Measurements from ENCODE around the gene NOTCH2. TPM values are rescaled to one million over a fixed set of nuclear protein-coding genes. Genes with fewer than 3 reads are reported as not detected.
"Not testable (repeated sequence)": the region's sequence is repeated elsewhere in the genome, so short reads cannot be mapped to it uniquely, and the experiment has no call there.

Gene NOTCH2
- total RNA-seq, 1 donor from 2014 or later = 100 TPM

DNA sequence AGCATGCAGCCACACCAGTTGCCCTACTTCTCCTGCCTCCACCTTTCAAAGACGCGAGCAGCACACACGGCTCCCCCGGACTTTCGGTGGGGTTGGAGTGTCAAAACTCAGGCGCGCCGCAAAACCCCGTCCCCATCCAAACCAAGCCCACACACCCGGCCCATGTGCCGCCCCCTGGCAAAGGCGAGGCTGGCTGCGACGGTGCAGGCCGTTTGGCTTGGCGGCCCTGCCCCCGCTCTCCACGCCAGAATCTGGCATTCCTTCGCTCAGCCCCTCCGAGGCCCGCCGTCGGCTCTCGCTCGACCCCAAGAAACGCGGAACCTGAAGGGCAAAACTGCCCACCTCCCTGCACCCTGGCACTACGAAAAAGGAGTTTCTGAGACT, 787 bp downstream of the NOTCH2 start:
- DNase-seq (ENCODE audit: low spot score) = peak; percentile 40

DNA sequence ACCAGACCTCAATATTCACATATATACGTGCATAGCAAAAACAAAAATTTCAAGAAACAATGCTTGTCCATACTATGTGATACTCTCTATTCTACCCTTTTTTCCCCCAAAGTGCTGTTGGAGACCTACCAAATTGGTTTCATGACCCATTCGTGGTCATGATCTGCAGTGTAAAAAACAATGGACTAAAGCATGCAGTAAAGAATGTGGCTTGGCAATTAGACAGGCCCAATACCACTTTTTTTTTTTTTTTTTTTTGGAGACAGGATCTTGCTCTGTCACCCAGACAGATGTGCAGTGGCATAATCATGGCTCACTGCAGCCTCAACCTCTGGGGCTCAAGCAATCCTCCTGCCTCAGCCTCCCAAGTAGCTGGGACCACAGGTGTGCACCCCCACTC, 21.3 kb downstream of the NOTCH2 start:
- DNase-seq (ENCODE audit: low spot score) = not testable (repeated sequence)

DNA sequence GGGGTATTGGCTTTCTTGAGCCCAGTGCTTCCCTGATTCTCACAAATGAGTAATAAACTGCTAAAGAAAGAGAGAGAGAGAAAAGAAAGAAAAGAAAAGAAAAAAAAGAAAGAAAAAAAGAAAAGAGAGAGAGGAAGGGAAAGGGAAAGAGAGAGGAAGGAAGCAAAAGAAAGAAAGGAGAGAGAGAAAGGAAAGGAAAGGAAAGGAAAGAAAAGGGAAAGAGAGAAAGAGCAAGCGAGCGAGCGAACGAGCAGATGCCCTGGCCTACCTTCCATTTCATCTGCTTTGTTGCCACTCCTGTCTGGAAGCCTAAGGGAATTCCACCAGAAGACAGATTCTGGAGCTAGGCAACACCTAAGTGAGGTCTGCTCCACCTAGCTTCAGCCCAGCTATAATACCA, 27.7 kb downstream of the NOTCH2 start:
- not testable (repeated sequence) for DNase-seq (ENCODE audit: low spot score)

DNA sequence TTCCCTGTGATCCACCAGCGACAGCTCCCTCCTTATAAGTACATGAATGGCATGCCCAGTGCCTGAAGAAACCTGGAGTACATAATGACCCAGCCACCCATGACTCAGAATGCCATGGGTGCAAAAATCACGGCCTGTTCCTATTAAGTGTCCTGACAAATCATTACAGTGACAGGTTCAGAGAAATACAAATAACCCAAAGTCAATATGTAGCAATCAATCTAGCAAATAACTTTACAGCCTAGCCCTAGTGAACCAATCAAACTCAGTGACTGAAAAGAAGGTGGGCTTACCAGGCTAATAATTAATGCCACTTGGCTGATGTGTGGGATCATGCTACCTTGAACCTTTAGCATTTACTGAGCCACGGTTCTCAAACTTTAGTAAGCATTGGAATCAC, 37.2 kb downstream of the NOTCH2 start:
- DNase-seq (ENCODE audit: low spot score) = not testable (repeated sequence)

DNA sequence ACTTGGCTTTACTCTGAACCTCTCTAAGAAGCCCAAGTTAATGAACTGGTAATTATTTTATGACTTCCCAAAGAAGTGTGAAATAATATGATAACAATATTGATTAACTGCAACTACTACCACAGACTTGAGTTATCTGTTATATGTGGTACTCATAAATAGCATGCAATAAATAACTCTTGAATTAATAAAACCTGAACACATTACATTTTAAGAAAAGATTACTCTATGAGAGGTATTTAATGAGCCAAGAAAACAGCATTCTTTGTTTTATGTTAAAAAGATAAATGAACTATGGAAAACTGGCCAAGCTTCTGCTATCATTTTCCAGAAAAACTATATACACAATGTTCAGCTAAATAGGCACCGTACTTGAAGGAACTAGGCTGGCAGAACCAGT, 45.7 kb downstream of the NOTCH2 start:
- not testable (repeated sequence) for DNase-seq (ENCODE audit: low spot score)

DNA sequence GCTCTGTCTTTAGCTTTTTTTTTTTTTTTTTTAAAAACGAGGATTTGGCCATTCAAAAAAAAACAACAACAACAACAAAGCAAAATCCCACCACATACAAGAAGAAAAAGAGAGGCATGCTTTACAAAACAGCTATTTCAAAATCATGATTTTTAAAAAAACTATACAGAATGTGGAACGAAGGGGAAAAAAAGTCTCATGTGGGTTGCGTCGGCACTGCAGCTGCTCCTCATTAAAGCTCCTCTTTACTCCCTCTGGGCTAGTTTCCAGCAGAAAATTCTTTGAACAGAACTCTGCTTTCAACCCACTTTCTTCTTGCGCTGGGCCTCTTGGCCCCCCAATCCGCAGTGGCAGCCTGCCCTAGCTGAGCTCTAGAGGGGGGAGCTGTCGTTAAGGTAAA, 54.5 kb downstream of the NOTCH2 start:
- not testable (repeated sequence) for DNase-seq (ENCODE audit: low spot score)

DNA sequence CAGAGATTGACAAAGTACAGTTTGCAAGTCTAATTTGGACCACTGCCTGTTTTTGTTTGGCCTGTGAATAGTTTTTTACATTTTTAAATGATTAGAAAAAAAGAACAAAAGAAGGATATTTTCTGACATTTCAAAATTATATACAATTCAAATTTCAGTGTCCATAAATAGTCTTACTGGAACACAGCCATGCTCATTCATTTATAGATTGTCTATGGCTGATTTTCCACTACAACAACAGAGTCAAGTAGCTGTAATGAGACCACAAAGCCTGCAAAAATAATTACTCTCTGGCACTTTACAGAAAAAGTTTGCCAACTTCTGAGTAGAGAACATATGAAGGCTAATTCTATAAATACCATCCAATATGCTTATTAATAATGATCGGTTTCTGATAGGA, 61.1 kb downstream of the NOTCH2 start:
- DNase-seq (ENCODE audit: low spot score) = not testable (repeated sequence)

DNA sequence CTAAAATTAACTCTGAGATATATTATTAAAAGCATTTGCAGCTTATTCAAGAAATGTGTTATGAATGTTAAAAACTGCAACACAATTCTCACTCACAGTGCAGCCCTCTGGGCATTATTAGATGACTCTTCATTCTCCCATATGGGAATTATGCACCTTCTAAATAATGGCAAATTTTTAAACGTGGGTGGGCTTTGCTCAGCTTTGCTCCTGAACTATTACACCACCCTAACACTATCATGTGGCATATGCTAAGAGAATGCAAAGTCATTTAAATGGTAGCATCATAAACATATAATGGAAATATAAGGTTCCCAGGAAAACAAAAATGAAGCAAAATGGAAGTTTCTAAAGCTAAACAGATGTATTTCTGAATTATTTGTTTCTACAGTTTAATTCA, 61.6 kb downstream of the NOTCH2 start:
- not testable (repeated sequence) for DNase-seq (ENCODE audit: low spot score)

DNA sequence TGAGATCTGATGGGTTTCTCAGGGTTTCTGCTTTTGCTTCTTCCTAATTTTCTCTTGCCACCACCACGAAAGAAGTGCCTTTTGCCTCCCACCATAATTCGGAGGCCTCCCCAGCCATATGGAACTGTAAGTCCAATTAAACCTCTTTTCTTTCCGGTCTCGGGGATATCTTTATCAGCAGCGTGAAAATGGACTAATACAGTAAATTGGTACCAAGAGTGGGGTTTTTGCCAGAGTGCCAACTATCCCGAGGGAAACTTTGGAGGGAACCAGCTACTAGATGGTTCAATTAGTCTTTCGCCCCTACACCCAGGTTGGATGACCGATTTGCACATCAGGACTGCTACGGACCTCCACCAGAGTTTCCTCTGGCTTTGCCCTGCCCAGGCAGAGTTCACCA, 68.4 kb downstream of the NOTCH2 start:
- not testable (repeated sequence) for DNase-seq (ENCODE audit: low spot score)

DNA sequence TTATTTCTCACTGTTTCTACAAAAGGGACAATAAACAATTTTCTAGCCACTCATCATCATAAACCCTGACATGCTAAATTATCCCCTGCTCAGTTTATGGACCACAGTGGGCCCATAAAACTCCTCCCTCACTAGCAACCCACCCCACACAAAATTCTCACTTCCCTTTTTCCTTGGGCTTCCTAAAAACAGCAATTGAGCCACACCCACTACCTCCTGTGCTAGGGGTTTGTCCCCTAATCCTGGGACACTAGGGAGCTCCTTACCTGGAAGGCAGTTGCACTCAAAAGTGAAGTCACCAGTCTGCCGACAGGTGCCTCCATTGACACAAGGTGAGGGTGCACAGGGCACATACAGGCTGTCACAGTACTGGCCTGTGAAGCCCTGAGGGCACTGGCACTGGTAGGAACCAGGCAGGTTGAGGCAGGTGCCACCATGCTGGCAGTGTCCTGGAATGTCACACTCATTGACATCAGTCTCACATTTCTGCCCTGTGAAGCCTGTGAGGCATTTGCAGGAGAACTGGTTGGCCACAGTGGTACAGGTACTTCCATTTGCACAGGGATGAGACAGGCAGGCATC, 72.6 kb downstream of the NOTCH2 start:
- DNase-seq (ENCODE audit: low spot score) = not testable (repeated sequence)

DNA sequence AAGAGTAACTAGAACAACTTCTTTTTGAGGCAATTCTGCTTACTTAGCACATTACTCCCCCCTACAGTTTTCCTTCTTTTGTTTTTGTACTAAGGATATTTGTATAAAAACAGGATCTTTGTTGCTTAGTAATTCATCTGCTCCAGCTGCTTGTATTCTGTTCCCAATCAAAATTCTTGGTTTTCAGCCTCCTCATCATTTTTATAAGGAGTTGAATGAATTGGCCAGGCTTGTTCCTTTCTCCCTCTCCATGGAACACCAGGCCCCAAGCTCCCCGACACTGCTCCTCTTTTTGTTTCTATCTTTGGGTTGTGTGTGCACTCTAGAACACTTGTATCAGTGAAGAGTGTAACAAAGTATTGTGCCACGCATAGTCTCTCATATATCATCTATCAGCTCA, 73.5 kb downstream of the NOTCH2 start:
- DNase-seq (ENCODE audit: low spot score) = not testable (repeated sequence)

DNA sequence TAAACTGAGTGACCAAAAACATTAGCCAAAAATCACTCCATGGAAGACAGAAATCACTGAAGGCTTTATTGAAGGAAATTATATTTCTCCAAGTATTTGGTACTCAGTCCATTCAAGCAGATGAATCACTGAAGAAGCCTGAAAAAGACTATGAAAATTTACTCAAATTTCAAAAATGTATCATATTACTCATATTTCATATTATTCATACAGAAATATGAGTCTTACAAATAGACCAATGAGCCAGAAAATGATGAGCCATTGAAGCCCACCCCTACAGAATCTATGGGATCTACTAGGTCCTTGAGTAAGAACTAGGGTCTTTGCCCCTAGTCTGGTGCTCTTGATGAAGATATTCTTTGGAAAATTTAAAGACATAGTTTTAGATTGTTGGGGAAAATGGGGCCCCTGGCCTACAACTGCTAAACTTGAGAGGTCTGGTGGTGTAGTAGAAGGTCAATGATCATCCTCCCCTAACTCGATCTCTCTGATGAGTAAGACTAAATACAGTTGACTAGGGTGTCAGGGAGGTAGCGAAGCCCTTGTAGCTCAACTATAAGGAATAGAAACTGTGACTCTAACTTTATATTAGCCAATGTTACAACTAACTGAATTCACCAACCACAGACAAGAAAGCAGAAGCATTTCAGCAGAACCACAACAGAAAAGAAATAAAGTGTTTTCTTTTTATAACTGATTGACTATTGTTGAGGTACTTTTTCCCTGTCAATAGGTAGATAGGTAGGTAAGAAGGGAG, 81.0 kb downstream of the NOTCH2 start:
- no peak for DNase-seq (ENCODE audit: low spot score)

DNA sequence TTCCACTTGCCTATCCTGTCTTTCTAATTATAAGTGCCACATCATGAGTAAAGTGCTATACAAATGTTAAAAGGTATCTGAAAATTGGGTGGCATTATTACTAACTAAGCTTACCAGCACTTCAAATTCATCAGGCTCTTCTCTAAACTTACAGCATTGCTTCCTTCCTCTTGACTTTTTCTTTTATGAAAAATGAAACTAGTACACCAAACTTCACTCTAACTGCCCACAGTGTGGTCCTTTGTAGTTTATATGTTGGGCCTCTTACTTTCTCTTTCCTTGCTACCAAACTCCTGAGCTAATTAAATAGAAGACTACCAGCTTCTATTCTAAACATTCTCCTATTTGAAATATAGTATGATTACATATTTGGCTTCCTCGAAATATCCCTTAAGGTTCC, 81.8 kb downstream of the NOTCH2 start:
- DNase-seq (ENCODE audit: low spot score) = no peak

DNA sequence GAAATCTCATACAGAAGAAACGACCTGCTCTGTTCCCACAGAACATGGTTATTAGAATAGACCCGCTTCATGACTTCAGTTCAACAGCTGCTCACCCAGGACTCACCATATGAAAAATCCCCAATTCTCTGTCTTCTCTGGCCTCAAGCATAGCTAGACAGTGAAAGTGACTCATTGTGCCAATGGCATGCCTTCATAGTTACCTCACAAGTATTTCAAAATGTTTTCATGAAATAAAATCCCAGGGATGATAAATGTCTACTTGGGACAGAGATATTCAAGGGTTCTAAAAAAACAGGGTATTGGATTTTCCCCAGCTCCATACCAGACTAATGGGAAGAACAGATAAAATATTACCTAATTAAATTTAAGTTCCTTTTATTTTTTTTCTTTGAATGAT, 82.3 kb downstream of the NOTCH2 start:
- no peak for DNase-seq (ENCODE audit: low spot score)

DNA sequence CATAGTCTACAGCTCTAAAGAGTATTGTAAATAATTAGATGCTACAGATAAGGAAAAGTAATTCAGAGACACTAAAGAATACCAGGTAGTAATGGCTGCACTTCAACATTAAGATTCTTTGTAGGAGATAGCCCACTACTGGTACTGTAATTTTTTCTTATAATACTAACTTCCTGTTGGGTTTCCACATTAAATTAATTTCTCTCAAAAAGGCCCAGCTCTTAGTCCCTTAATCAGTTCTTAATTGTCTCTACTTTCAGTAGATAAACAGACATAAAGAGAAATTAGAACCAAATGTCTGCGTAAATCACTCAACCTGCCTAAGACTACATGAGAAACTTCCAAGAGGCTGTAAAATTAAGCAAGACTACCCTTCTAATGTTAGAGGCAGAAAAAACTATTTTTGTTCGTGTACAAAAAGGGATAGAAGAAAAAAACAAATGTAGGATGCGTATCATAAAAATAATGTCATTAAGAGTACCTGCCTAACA, 83.4 kb downstream of the NOTCH2 start:
- no peak for DNase-seq (ENCODE audit: low spot score)

DNA sequence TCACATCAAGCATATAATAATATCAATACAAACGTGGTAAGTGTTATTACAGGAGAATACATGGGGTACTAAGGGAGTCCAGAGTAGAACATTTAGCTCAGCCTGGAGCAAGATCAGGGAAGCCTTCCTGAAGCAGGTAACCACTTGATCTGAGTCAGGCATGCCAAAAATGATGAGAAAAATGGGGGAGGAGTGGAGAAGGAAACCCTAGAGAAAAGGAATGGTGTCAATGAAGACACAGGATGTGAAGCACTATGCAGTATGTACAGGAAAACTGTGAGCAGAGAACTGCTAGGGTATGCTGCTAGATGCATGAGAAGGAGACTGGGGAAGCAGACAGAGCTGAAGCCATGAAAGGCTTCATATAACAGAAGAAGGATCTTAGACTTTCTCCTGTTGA, 84.7 kb downstream of the NOTCH2 start:
- DNase-seq (ENCODE audit: low spot score) = no peak

DNA sequence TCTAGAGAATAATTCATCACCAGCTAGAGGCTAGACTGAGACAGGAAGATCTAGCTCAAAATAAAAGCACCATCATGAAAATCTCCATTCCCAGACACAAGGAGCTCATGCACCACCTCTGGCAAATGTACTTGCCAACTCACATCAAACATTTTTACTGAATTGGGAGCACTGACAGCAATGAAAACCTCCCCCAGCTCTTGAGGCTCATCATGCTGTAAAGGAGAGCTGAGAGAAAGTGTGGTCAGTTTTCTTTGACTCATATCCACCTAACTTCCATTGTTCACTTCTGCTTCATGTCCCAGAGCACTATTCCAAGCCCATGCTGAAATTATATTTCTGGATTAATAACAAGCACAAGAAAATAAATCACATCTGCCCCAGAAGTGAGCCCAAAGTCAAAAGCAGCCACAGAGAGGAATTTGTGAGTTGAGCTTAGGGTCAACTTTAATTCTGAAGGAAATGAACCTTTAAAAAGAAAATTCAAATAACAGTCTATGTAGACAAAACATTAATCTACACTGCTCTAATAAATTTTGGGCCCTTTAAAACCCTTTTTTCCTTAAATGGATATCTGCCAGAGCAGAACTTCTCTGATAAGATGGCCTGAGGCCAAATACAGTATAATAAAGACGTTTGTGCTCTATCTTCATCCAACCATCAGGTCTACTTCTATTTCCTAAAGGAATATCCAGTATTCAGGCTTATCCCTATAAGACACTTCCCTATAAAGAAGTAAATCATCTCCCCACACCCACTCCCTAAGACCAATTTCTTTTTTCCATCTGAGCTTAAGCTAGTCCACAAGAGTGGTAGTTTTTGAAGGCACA, 87.3 kb downstream of the NOTCH2 start:
- DNase-seq (ENCODE audit: low spot score) = no peak

DNA sequence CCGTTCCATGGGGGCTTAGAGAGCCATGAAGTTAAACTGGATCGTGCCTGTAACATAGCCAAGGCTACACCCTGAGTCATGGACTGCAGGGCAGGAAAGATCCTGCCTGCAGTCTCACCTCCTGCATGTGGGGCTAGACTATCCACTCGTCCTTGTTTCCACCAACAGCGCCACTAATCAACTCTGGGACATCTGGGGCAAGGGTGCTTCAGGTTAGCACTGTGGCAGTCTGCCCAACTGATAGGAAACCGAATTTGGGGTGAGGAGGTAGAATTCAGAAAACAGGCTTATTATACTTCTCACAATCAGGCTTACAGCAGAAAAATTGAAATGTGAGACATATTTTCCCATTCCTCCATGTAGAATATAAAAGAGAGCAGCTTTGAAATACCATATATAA, 88.0 kb downstream of the NOTCH2 start:
- DNase-seq (ENCODE audit: low spot score) = no peak

DNA sequence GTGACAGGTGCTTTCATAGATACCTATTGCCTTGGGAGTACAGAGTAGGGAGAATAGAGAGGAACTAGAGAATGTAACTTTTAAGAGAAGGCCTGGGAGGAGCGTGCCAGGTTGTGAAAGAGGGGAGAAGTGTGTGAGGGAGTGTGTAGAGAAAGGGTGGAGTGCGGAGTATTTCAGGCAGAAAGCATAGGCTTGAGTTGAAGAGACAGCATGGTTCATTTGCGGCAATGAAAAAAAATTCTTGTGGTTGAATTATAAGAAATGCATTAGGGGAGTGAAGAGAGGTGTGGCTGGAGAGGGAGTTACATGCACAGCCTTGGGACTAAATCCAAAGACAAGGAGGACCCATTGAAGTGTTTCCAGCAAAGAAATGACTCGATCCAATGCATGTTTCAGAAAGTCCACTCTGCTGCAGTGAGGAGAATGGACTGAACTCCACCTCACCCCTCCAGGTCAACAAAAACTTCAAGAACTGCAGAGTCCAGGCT, 91.4 kb downstream of the NOTCH2 start:
- no peak for DNase-seq (ENCODE audit: low spot score)

DNA sequence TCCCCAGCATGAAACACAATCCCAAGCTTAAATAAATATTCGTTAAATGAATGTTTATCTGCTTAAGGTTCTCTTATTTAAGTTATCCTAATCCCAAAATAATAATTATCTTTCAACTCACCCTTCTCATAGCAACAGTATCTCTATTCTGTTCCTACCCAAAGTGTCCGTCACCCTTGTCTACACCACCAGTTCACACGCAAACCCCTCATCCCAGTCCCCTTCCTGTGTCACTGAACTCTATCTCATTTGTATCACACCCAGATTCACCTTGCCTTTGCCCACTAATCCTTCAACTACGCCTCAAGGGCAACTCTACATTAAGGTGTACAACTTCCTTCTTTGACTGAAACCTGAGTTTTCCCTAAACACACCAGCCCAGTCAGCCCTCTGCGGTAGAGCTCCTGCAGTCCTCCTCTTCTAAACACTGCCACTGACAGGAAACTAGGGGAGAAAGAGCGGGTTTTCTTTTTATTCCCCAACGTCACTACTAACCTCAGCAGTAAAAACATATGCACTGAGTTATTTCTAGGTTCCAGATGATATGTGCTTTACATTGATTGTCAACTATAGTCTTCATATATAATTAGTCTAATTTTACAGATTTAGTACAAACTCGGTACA, 92.2 kb downstream of the NOTCH2 start:
- not testable (repeated sequence) for DNase-seq (ENCODE audit: low spot score)

DNA sequence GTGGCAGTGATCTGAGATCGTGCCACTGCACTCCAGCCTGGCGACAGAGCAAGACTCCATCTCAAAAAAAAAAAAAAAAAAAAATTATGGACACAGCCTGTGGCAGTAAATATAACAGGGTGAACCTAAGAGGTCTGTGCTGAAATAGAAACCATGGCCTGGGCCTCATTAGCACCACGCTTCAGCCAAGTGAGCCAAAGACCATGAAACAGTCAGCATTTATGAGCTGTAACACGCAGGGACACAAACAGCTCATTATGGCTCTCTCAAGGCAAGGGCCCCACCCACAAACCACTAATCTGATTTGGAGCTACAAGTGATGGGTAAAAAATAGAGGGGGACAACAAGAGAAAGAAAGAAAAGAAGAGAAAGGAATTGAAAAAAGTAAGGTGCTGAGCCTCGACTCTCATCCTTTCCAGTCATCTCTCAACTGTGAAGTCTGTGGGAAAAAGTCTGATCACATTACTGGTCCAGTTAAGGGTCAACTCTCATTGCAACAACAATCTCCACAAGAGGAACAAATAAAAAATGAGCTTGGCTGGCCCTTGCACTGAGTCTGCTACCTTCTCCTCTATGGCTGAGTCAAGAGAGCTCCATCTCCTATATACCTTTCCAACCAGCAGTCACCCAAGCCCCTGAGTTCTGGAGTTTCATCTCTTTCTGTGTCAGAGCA, 93.7 kb downstream of the NOTCH2 start:
- not testable (repeated sequence) for DNase-seq (ENCODE audit: low spot score)

All from ureter (tissue), 1 donor.